GM12875 (cell line): ENCODE data around the gene NBR1.
"Not testable (repeated sequence)": the region's sequence is repeated elsewhere in the genome, so short reads cannot be mapped to it uniquely, and the experiment has no call there.

Experiments
- H3K4me3 ChIP-seq: one replicate; pipeline ENCODE4 v1.5.1; 2011; ENCODE audit warnings: low read depth, low read length, control low read depth
- CTCF ChIP-seq: IDR thresholded peaks from 2 replicates; pipeline ENCODE4 v1.5.1; 2011; ENCODE audit warnings: low read depth, mild to moderate bottlenecking, control low read depth, inconsistent platforms, low read length, moderate library complexity, borderline replicate concordance; ENCODE audit not compliant: insufficient read depth

Gene NBR1

GRCh38 chr17:43170766-43171585 is at the start of gene NBR1:
NBR1 (plus strand) TSS chr17:43171214; CDS start chr17:43175800, 4,586 bp downstream.
- peak within 1 kb of the TSS; percentile 90 for H3K4me3 ChIP-seq
- TF ChIP-seq CTCF: no peak

GRCh38 chr17:43125133-43125966 is 45.7 kb upstream of the NBR1 start, which contains the start of gene BRCA1:
BRCA1 (minus strand) TSS chr17:43125364; CDS start chr17:43124096, 1,268 bp downstream.
- peak within 1 kb of the TSS; percentile 68 for H3K4me3 ChIP-seq
- TF ChIP-seq CTCF: no peak

- peak overlapping the region; percentile 54 for H3K4me3 ChIP-seq
- no peak for TF ChIP-seq CTCF
Observed at GRCh38 chr17:43125967-43126910, 44.8 kb upstream of the NBR1 start.

- TF ChIP-seq CTCF: no peak
- no peak overlapping the region for H3K4me3 ChIP-seq
Observed at GRCh38 chr17:43126911-43127290, 44.1 kb upstream of the NBR1 start.

- H3K4me3 ChIP-seq: not testable (repeated sequence)
Observed at GRCh38 chr17:43127333-43127876, 43.6 kb upstream of the NBR1 start.

GRCh38 chr17:43129671-43130010 is 41.4 kb upstream of the NBR1 start:
- no peak for TF ChIP-seq CTCF
- H3K4me3 ChIP-seq: no peak overlapping the region
